ENCODE results near the gene TFRC. TPM values are rescaled to one million over a fixed set of nuclear protein-coding genes. Genes with fewer than 3 reads are reported as not detected.
"Not testable (repeated sequence)": the region's sequence is repeated elsewhere in the genome, so short reads cannot be mapped to it uniquely, and the experiment has no call there.

The TFRC gene
- total and polyA plus RNA-seq, 7 donors = 11.4 to 85.1 (median 51.0) TPM

GRCh38 chr3:196079682-196080081 lies 2.2 kb downstream of the TFRC start:
- 34 to 54% methylated on average over 3 of the region's 3 CpGs for WGBS, 2 donors
- H3K4me1 ChIP-seq = peaks cover 0 to 26% (median 14%) of the 10 kb centered on the region in 4 donors
- no peak overlapping the region for H3K4me3 ChIP-seq
- TF ChIP-seq EP300 (IDR thresholded peaks at IDR 0.05) (no peak), CTCF (IDR thresholded peaks at IDR 0.05) (no peak), POLR2A (IDR thresholded peaks at IDR 0.05) (no peak), POLR2AphosphoS5 (IDR thresholded peaks at IDR 0.05) (no peak)
- no peak overlapping the region for H3K27ac ChIP-seq
- no peaks in the 10 kb centered on the region for H3K9me3 ChIP-seq
- intact Hi-C loops (cut with DNase I) = no loop called here
- DNase-seq = no peak
- no peaks in the 10 kb centered on the region for H3K27me3 ChIP-seq
- peaks cover 0 to 19% (median 3%) of the 10 kb centered on the region in 4 donors for H3K36me3 ChIP-seq

DNA sequence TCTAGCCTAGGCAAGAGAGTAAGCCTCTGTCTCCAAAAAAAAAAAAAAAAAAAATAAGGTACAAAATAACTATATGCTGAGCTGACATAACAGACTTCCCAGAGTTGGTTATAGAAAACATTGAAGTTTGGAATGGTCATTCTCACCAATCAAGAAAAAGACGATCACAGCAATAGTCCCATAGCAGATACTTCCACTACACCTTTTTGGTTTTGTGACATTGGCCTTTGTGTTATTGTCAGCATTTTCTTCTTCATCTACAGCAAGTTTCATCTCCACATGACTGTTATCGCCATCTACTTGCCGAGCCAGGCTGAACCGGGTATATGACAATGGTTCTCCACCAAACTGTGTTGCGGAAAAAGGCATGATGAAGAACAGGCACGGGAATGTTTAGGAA lies 6.9 kb downstream of the TFRC start:
- TF ChIP-seq EP300 (IDR thresholded peaks at IDR 0.05) (no peak), CTCF (IDR thresholded peaks at IDR 0.05) (no peak), POLR2A (IDR thresholded peaks at IDR 0.05) (no peak), POLR2AphosphoS5 (IDR thresholded peaks at IDR 0.05) (no peak)
- intact Hi-C loops (cut with DNase I) = no loop called here
- no peaks in the 10 kb centered on the region for H3K9me3 ChIP-seq
- no peak overlapping the region for H3K27ac ChIP-seq
- H3K36me3 ChIP-seq = peaks cover 0 to 64% (median 27%) of the 10 kb centered on the region in 4 donors
- no peaks in the 10 kb centered on the region for H3K27me3 ChIP-seq
- peaks cover 0 to 9% (median 2%) of the 10 kb centered on the region in 4 donors for H3K4me1 ChIP-seq
- 77 to 90% methylated on average over 6 of the region's 6 CpGs for WGBS, 2 donors
- DNase-seq = no peak
- no peak overlapping the region for H3K4me3 ChIP-seq

DNA sequence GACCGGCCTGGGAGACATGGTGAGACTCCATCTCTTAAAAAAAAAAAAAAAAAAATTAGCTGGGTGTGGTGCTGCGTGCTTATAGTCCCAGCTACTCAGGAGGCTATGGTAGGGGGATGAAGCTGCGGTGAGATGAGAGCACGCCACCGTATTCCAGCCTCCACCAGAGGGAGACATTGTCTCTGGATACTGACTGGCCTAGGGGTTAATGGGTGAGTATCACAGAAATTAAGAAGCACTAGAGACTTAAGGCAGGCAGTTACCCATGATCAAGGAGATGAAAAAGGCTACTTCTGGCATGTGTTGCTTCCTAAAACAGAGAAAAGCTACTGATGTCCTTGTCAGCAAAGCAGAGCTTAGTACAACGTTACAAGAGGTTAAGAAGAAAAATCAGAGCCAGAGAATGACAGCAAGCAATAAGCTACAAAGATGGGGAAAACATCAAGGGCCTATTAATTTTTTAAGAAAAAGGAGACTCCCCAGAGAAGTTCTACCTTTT lies 8.6 kb downstream of the TFRC start:
- intact Hi-C loops (cut with DNase I) = loop anchor here (1.0 to 5.0 kb wide), 2 partner anchors 123 to 454 kb away; no protein-coding TSS in a partner anchor
- peaks cover 0 to 81% (median 32%) of the 10 kb centered on the region in 4 donors for H3K36me3 ChIP-seq
- 17 to 27% methylated on average over 6 of the region's 6 CpGs for WGBS, 2 donors

DNA sequence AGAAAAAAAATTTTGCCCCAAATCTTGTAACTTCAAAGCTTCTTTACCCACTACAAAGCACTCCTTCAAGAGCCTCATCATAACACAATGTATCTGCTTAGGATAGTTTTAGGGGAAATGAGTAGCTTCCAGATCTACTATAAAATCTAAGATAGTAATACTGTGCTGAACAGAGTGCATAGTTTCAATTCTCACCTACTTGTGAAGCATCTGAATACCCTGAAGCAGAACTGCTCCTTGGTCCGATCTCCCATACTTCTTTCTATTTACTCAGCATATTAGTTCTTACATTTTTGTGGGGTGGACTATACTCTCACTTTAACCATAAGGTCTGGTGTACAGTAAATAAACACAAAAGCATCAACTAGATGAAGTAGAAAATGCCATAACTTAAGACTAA lies 9.6 kb downstream of the TFRC start:
- Histone ChIP-seq H3K4me3 (no peak overlapping the region), H3K9me3 (no peaks in the 10 kb centered on the region), H3K27me3 (no peaks in the 10 kb centered on the region), H3K4me1 (no peaks in the 10 kb centered on the region), H3K36me3 (peaks cover 6 to 91% (median 39%) of the 10 kb centered on the region in 4 donors), H3K27ac (no peak overlapping the region)
- DNase-seq = no peak
- 85 to 94% methylated on average over 1 of the region's 1 CpG for WGBS, 2 donors
- intact Hi-C loops (cut with DNase I) = loop anchor here (5.0 kb wide), 1 partner anchor 455 kb away; no protein-coding TSS in a partner anchor
- TF ChIP-seq EP300 (IDR thresholded peaks at IDR 0.05) (no peak), CTCF (IDR thresholded peaks at IDR 0.05) (no peak), POLR2AphosphoS5 (IDR thresholded peaks at IDR 0.05) (no peak), POLR2A (IDR thresholded peaks at IDR 0.05) (no peak)

More for the DNA sequence above, 8.6 kb downstream of the TFRC start:
- TF ChIP-seq POLR2A (IDR thresholded peaks at IDR 0.05) = no peak
- TF ChIP-seq EP300 (IDR thresholded peaks at IDR 0.05) = no peak
- peak; percentile 50 to 79 (median 73) for TF ChIP-seq CTCF (IDR thresholded peaks at IDR 0.05)
- TF ChIP-seq POLR2AphosphoS5 (IDR thresholded peaks at IDR 0.05) = no peak
- Histone ChIP-seq H3K27me3 (no peaks in the 10 kb centered on the region), H3K9me3 (no peaks in the 10 kb centered on the region), H3K4me1 (no peaks in the 10 kb centered on the region), H3K27ac (no peak overlapping the region), H3K4me3 (no peak overlapping the region)
- no peak for DNase-seq

DNA sequence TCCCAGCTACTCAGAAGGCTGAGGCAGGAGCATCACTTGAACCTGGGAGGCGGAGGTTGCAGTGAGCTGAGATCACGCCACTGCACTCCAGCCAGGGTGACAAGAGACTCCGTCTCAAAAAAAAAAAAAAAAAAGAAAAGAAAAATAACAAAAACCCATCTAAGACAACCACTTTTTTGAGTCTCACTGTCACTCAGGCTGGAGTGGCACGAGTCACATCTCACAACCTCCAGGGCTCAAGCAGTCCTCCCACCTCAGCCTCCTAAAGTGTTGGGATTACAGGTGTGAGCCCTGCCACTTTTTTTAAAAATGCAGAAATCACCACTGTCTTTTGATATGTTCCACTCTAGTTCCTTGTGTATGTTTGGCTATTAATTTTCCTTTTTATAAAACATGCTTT lies 13.1 kb downstream of the TFRC start:
- 97% methylated on average over 4 of the region's 4 CpGs for whole genome bisulfite sequencing, 2 donors
- H3K4me1 ChIP-seq; DNase-seq; intact Hi-C loops (cut with DNase I); H3K27me3 ChIP-seq; H3K27ac ChIP-seq; H3K4me3 ChIP-seq; H3K9me3 ChIP-seq: not testable (repeated sequence)
- peaks cover 29 to 98% (median 61%) of the 10 kb centered on the region in 4 donors for H3K36me3 ChIP-seq
